CD4-positive, alpha-beta T cell treated with Interleukin-6 for 4 hours (primary cell): Measurements from ENCODE around the gene POU2AF2.
"Not testable (repeated sequence)": the region's sequence is repeated elsewhere in the genome, so short reads cannot be mapped to it uniquely, and the experiment has no call there.

Experiments
- DNase-seq: peaks from one replicate; pipeline ENCODE4 v3.0.0-alpha.2; 2020; ENCODE audit warnings: mixed read lengths

The POU2AF2 gene

DNA sequence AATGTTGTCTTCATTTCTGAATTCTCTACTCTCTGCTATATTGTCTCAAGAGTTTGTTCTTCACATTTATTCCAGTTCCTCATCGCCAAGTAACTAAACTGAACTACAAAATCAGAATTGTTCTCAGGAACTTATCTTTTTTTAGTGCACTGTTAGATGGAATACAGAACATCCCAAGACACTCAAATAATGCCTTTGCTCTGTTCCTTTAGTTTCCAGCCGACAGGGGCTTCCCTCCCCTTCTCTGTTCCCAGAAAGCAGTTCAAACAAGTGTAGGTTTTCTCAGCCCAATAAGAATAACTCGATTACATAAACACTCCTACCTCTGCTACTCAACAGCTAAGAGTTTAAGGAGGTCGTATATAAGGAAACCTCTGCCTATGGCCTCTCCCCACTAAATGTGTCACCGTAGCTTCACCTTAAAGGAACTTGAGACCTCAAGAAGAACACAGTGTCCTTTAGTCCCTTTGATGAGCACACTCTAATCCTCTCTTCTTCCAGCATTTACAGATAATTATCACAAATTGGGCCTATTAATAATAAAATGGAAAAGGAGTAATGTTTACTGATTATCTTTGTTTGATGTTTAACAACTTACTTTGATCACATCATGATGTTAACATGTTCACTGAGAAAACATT lies 59.8 kb downstream of the POU2AF2 start:
- no peak for DNase-seq

DNA sequence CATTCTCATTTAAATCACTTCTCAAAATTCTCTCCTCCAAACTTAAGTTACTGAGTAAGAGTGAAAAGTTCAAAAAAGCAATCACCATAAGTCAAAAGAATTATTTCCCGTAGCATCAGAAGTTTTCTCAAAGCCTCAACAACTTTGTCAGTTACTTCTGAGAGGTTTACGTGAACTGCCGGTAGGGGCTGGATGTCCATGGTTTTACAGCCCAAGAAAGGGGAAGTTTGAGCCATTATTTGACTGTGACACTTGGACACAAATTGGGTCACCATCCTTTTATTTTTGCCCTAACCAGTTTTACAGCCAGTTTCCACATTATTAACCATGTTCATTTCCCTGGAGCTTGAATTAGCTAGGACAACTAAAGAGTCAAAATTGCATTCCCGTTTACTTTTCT lies 60.4 kb downstream of the POU2AF2 start:
- DNase-seq: no peak

DNA sequence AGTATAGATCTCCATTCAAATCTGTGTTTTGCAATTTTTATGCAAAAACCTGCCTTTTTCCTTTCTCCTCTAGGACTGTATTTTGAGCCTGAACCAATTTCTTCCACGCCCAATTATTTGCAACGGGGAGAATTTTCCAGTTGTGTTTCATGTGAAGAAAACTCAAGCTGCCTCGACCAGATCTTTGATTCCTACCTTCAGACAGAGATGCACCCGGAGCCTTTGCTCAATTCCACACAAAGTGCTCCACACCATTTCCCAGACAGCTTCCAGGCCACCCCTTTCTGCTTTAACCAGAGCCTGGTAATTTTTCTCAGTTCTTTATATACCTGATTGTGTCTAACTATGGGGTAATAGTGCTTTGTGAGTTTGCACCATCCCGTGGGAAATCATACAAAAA lies 60.8 kb downstream of the POU2AF2 start:
- DNase-seq: no peak

DNA sequence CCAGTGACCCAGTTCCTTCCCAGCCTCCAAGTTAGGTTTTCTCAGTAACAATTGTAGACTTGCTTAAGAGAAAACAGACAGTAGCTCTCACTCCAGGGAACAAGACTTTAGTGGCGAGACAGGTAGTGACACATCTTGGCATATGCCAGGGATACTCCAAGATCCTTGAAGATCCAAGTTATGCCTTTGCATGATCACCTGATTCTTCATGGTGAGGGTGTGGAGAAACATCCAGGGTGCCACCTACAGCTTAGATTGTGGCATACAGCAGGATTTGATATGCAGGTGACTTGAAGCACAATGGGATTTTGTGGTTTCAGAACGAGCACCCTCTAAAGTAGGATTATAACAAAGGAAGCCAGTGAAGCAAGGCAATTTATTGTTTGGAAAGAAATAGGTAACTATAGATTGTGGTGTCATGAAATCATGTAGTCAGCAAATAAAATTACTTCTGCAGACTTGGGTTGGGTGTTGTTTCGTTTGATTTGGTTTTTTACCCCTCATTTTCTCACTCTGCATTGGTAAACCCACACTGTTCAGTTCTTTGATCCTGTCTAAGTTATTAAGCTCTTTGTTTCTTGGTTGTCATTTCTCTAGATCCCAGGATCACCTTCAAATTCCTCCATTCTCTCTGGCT lies 62.1 kb downstream of the POU2AF2 start:
- no peak for DNase-seq

DNA sequence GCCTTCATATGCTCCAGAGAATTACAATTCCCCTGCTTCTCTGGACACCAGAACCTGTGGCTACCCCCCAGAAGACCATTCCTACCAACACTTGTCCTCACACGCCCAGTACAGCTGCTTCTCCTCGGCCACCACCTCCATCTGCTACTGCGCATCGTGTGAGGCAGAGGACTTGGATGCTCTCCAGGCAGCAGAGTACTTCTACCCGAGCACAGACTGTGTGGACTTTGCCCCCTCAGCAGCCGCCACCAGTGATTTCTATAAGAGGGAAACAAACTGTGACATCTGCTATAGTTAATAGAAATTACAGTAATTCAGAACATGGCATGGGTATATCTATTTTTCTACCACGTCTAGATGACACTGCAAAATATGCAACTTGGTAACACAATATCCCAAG lies 62.6 kb downstream of the POU2AF2 start:
- no peak for DNase-seq

DNA sequence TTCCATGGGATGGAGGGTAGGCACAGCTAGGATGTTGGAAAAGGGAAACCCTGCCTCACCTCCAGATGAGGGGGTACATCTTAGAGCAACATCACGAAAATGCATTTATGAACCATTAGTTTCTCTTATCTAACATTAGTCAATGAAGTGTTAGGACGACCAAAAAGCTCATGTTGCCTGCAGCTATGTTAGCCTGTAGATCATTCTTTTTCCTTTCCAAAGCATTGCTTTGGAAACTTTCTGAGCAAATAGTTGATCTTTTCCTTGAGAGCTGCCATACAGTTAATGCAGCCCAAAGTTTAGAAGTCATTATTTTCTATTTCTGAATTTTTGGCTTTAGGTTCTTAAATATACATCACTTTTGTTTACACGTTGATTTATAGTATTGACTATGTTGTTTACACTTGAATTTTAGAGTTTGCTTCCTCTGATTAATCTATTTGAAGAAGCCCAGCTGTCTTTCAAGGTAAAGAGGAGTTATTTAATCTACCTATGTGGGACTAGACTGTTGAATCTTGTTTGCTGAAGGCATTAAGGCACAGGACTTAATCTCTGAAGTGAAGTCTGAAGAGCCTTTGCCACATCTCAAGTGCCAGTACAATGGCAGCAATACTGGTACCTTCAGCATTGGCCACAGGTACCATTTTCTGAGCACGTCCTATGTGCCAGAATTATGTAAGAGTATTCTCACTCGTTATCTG lies 63.8 kb downstream of the POU2AF2 start:
- DNase-seq: no peak

DNA sequence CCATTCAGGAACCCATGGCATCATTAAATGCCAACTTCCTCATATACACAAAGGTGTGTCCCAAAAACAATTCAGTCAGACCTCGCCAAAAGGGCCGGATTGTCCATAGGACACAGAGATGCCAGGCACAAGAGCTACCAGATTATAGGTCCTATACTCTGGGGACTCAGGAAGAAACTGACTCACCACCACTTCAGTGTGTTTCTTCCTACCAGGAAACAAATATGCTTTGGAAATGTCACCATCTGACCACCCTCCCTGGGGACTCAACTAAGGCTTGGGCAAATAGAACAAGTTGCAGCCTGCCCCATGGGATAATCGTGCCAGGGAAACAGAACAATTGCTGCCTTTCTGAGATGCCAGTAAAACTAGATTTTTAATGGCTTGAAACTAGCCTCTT lies 64.6 kb downstream of the POU2AF2 start:
- no peak for DNase-seq

DNA sequence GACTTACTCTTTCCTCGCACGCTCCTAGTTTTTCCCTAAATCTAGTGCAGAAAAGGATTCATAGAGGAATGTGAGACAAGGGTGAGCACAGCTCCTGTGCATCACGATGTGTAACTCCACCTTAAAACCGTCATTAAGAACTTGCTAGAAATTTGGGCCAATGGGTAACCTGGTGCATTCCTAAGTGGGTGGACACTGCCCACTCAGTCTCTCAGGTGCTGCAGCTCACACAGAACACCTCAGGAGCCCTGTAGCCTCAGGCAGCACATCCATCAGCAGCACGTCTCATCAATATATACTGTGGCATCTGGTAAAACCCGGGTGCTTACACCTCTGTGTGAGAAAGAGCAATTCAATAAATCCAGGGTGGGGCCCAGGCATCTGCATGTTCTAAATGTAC lies 65.2 kb downstream of the POU2AF2 start:
- DNase-seq: no peak

DNA sequence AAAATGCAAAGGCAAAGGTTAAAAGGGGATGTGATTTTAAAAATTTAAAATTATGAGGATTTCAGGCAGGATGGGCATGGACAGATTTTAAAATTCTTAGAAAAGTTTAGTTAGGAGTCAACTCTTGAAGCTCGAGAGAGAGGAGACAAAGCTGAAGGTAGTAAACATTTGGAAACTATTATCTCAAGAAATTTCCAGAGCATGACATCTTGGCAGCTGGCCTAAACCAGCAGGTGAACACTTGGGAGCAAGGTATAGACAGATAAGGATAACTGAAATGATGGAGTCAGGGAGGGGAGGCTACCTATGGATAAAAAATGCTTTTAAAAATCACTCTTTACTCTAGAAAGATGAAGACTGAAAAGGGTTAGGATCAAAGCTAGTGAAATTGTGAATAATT lies 66.6 kb downstream of the POU2AF2 start:
- no peak for DNase-seq

DNA sequence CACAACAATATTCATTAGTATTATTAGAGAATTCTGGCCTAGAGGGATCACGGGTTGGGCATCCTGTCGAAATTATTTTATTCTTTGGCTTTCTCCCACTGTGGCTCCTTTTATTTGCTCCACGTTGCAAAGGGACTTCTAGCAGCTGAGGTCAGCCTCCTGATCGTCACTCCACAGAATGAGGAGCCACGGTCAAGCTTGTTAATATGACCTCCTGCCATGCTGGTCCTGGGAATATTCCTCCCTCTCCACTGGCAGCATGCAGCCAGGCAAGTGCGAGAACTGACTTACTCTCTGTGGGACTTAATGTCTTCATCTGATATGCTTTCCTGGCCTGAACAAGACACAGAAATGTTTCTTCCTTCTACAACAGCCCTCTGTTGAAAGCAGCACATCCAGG lies 73.8 kb downstream of the POU2AF2 start:
- no peak for DNase-seq

DNA sequence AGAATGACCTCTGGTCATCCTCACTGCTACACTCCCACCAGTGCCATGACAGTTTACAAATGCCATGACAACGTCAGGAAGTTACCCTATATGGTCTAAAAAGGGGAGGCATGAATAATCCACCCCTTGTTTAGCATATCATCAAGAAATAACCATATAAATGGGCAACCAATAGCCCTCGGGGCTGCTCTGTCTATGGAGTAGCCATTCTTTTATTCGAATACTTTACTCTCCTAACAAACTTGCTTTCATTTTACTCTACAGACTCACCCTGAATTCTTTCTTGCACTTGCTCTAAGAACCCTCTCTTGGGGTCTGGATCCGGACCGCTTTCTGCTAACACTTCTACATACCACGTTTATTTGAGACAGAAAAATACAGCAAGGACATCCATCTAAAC lies 74.7 kb downstream of the POU2AF2 start:
- DNase-seq: not testable (repeated sequence)

DNA sequence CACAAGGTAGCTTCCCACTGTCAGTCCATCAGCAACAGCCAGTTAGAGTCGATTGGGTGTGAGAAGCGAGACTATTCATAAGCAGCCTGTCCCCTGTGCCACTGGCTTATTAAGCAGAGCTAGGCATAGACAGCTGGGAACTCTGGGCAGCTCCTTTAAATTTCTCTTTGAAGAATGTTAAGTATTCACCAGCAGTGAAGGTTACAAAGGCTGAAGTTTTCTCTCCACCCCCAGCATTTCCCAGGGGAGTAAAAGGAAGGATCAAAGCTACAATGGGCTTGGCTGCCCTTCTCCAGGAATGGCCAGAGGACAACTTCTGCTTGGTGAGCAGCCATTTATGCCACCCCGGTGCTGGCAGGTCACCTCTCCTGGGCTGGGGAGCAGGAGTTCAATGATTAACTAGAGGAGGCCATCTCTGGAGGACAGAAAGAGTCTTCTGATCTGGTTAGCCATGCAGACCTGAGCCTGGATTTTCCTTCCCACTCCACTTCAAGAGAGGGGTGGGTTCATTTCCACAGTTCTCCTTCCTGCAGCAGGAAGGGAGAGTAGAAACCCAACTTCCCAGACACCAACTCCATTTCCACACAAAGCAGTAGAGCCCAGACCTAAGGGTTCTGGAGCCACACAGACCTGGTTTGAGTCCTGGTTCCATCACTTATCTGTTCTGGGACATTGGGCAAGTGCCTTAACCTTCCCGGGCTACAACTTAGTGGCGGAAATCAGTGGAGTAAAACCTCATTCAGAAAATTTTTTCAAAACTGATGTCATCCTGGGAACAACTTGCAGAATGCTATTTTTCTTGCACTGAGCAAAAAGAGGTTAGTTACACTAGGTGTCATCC lies 75.4 kb downstream of the POU2AF2 start:
- DNase-seq: no peak

DNA sequence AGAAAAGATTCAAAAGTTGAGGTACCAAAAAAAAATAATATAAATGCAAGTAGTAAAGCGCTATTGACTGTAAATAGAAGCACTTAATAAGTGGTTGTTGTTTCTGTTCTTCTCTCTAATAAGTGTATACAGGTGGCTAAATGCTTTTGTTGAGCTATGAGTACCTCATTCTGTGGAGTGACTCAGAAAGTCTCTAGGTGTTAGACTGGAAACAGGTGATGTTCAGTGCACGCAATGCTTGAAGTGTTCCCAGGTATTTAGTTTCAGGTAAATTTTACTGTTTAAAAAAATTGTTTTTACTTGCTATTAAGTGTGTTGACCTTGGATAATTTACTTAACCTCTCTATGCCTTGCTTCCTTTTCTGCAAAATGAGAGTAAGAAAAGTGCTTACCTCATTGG lies 77.0 kb downstream of the POU2AF2 start:
- DNase-seq: no peak

DNA sequence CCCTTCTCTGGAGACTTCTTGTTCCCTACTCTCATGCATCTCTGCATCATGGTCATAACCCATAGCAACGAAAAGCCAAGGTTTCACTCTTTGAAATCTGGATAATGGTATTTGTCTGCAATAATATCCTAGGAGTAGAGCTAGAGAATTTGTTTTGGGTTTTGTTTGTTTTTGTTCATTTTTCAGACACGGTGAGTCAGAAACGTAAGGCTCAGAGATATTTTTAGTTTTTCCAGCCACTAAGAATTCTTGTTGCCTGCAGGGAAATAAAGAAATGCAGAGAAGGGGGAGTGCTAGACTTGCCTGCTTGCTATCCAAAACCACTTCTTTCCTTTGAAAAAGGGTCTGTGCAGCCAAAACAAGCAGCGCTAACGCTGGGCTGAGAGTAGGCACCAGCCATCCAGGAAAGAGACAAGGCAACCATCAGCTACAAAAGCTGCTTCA lies 78.8 kb downstream of the POU2AF2 start:
- DNase-seq: no peak

DNA sequence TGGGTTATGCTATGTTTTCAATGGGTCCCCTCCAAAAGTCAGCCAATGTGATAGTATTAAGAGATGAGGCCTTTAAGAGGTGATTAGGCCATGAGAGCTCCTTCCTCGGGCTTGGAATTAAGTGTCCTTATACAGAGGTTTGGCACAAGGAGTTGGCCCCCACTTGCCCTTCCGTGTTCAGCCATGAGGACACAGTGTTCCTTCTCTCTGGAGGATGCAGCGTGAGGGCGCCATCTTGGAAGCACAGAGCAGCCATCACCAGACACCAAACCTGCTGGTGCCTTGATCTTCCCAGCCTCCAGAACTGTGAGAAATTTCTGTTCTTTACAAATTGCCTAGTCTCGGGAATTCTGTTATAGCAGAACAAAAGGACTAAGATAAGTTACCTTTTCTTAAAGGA lies 79.7 kb downstream of the POU2AF2 start:
- no peak for DNase-seq

DNA sequence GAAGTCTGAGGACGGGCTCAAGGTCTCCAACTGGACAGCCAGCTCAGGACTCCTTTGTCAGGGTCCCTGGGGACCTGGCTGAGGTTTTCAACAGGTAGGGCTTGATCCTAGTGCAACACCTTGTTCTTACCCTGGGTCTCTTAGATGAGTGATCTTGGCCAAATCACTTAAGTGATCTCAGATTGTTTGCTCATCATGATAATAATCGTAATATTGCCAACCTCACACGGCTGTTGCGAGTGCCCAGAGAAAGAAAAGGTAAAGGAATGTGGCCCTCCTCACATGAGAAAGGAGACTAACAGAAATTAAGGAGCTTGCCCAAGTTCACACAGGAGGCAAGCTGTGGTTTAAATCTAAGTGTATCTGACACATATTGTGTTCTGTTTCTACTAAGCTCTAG lies 81.3 kb downstream of the POU2AF2 start:
- DNase-seq: no peak

DNA sequence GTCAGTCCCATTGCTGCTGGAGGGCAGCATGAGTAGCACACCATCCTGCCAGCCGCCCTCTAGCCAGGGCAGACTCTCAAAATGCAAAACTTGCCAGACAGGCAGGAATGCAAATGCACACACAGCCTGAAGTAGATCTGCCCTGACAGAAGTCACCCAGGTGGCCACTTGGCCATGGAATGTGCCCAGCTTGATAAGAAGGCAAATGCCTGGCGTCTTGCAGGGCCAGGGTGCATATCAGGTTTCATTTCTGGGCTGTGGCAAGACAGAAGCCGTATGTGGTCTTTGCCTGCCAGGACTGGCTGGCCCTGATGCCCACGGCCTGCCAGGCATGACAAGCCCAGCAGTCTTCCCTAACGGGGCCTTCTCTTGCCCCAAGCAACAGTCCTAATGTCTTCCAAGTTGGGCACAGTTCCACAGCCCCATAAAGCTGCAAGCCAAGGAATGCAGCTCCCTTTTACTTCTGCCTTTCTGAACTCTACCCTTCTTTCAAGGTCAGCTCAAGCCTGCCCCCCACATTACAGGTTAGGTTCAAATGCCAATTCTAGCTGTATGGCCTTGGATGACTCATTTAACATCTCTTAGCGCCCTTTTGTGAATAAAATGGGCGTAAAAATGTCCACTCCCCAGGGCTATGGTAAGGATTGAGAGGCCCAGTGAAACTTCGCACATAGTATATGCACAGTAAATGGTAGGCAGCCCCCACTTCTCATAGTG lies 82.5 kb downstream of the POU2AF2 start:
- DNase-seq: no peak

DNA sequence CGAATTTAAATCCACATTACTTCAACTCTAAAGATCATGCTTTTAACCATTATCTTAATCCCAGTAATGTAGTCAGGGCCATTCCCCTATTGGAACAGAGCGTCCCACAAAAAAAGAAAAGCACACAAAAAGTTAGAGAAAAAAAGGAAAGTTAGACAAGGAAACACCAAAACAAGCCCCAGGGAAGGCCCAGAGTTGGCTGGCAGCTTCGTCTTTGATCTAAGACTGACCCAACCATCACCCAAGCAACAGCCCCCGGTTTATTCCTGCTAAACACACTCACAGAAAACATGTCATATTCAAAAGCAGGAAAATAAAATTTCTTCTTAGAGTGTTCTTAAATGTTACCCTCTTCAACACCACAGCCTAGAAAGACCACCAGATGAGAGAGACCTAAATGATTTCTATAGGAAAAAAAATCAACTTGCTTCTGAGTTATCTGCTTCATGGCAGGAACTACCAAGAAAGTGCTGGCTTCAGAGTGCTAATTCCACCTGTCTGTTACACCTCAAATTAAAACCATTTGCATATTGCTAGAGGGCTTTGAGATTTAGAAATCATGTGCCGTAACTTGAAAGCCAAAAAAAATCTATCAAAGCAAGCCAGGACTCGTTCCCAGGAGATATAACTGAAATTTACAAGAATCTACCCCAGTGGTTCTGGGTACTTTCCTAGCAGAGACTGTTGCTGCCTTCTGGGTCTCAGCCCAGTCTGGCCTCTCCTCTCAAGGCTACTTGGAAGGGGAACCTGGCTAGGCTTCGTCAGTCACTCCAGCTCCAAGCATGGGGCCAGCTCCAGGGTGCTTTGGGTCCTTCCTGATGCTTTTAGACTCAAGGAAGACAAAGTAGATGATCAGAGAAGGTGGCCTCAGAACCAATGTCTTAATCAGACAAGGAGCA lies 84.0 kb downstream of the POU2AF2 start:
- DNase-seq: no peak

DNA sequence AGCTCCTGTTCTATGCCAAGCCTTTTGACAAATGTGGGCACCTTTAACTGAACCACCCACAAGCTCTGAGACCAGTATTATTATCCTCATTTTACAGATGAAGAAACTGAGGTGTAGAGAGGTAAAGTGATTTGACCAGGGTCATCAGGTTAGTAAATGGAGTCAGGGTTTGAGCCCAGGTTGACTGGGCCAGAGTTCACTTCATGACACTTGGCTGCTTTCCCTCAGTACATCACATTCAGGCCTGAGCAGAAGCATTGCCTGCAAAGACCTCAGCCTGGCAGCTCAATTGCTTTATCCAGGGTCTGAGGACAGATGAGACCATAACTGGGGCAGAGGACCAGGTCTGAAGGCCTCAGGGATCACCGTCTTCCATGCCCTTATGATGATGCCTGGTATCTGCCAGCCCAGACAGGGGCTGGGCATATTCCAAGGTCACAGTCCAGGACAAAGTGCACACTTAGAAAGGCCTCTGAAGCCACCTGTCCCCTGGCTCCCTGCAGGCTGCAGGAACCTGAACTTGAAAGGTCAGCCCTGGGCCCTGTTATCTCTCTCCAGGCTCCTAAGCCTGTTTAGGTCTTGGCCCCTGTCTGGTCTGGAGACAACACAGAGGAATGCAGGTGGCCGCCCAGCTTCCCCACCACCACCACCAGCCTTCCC lies 84.8 kb downstream of the POU2AF2 start:
- no peak for DNase-seq

DNA sequence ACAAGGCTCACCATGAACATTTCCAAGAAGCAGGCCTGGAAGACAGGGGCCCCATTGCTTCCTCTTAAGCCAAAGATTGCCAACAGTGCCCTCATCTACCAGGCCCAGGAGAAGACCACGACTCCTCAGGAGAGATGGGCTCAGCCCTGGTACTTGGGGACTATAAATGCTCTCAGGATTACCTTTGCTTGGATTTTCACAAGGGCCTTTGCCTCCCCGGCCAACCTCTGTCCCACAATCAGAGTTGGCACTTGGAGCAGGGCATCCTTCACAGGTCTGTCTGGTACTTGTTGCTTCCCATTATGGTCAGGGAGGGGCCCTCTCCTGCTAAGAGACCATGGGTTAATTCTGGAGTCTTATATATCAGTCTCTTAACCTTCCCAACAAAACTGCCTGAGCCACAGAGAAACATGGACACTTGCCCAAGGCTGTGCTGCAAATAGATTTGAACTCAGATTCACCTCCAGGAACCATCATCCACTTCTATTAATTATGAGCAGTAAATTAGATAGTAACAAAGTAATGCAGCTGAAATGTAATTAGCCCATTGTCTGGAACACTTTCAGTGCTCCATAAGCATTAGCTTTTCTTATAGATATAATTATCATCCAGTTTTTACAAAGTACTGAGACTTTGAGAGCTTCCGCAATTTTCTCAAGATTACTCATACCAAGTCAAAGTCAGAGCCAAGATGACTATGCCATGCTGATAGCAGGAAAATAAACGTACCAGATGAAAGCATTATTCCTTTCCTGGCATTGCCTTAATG lies 86.4 kb downstream of the POU2AF2 start:
- no peak for DNase-seq
